BJ (cell line): ENCODE measurements around the gene PTGES3. TPM values are rescaled to one million over a fixed set of nuclear protein-coding genes. Genes with fewer than 3 reads are reported as not detected.

ENCODE experiments used
- CTCF ChIA-PET: fragments of 350-600 bp; formaldehyde crosslinking; extraction: SDS; loops from one replicate; lab custom pipeline; 2021; ENCODE audit warnings: antibody characterized with exemption, inconsistent platforms; lab: Yijun Ruan, JAX
- POLR2A ChIA-PET: fragments of 300-600 bp; sonication (Branson Sonifier 250); formaldehyde crosslinking; extraction: SDS; loops from one replicate; lab custom pipeline; 2021; ENCODE audit warnings: antibody characterized with exemption; lab: Charles Lee
- DNase-seq: peaks from one replicate; pipeline ENCODE4 v3.0.0-alpha.2; 2011; ENCODE audit warnings: low read depth
- H3K27me3 ChIP-seq: 2 replicates; pipeline ENCODE4 v1.6.0; 2011; ENCODE audit warnings: low read length; ENCODE audit not compliant: control insufficient read depth, insufficient read depth
- H3K36me3 ChIP-seq: 2 replicates; pipeline ENCODE4 v1.5.1; 2011; ENCODE audit warnings: low read length; ENCODE audit not compliant: control insufficient read depth, insufficient read depth
- H3K4me3 ChIP-seq: 2 replicates; pipeline ENCODE4 v1.5.1; 2011; ENCODE audit warnings: low read depth, mild to moderate bottlenecking, control low read depth, low read length
- polyA plus RNA-seq: library from polyadenylated mRNA; depleted of rRNA; stranded (reverse); fragments of >200 nt; gene quantifications from 2 replicates; pipeline ENCODE4 v1.2.3, GENCODE V29; 2011
- TF ChIP-seq, protein P1 (sequence below): IDR thresholded peaks from 2 replicates; pipeline ENCODE4 v1.5.1; 2011; ENCODE audit warnings: low read depth, mild to moderate bottlenecking, control low read depth, inconsistent platforms, low read length, moderate library complexity; ENCODE audit not compliant: insufficient read depth

Gene PTGES3
- polyA plus RNA-seq, 1 experiment: 24.7 TPM

GRCh38 chr12:56716933-56717880 lies 29.1 kb upstream of the PTGES3 start:
- Histone ChIP-seq H3K27me3 (no peaks in the 10 kb centered on the region), H3K36me3 (peaks cover 20% of the 10 kb centered on the region), H3K4me3 (no peak overlapping the region)
- DNase-seq: no peak
- ChIA-PET POLR2A (no interaction called here), CTCF (interaction anchor here (0.8 to 1.3 kb wide), 2 partner anchors 81 to 352 kb away, joined by 5 read pairs; no protein-coding TSS in a partner anchor)
- TF ChIP-seq, protein P1, sequence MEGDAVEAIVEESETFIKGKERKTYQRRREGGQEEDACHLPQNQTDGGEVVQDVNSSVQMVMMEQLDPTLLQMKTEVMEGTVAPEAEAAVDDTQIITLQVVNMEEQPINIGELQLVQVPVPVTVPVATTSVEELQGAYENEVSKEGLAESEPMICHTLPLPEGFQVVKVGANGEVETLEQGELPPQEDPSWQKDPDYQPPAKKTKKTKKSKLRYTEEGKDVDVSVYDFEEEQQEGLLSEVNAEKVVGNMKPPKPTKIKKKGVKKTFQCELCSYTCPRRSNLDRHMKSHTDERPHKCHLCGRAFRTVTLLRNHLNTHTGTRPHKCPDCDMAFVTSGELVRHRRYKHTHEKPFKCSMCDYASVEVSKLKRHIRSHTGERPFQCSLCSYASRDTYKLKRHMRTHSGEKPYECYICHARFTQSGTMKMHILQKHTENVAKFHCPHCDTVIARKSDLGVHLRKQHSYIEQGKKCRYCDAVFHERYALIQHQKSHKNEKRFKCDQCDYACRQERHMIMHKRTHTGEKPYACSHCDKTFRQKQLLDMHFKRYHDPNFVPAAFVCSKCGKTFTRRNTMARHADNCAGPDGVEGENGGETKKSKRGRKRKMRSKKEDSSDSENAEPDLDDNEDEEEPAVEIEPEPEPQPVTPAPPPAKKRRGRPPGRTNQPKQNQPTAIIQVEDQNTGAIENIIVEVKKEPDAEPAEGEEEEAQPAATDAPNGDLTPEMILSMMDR: no peak

DNA sequence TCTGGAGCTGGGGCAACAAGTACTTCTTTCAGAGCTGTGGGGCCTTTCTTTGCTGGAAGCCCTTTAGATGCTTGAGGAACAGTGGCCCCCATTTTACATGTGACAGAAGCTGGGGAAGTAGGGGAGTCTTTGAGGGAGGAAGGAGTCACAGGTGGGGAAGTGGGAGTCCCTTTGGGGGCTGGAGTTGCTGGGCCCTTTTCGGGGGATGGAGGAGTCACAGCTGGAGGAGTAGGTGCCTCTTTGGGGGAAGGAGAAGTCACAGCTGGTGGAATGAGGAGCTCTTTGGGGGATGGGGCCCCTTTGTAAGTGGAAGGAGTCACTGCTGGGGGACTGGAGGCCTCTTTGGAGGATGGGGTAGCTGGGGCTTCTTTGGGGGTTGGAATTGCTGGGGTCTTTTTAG lies 28.4 kb upstream of the PTGES3 start:
- TF ChIP-seq, protein P1: no peak
- DNase-seq: no peak
- POLR2A ChIA-PET: no interaction called here
- Histone ChIP-seq H3K4me3 (no peak overlapping the region), H3K36me3 (peaks cover 22% of the 10 kb centered on the region), H3K27me3 (no peaks in the 10 kb centered on the region)
- CTCF ChIA-PET: interaction anchor here (0.8 kb wide), 1 partner anchor 353 kb away, joined by 5 read pairs; no protein-coding TSS in a partner anchor

- no peak for DNase-seq
- ChIA-PET CTCF (no interaction called here), POLR2A (no interaction called here)
- Histone ChIP-seq H3K27me3 (no peaks in the 10 kb centered on the region), H3K36me3 (peaks cover 23% of the 10 kb centered on the region), H3K4me3 (no peak overlapping the region)
- TF ChIP-seq, protein P1: no peak
Measured at GRCh38 chr12:56715798-56716197, 27.7 kb upstream of the PTGES3 start.

- no peaks in the 10 kb centered on the region for H3K27me3 ChIP-seq
- H3K4me3 ChIP-seq: no peak overlapping the region
- CTCF ChIA-PET: interaction anchor here (1.0 kb wide), 1 partner anchor 11 kb away, joined by 3 read pairs; the partner anchor contains the start of gene NACA
- TF ChIP-seq, protein P1: no peak
- POLR2A ChIA-PET: no interaction called here
- peaks cover 21% of the 10 kb centered on the region for H3K36me3 ChIP-seq
- DNase-seq: no peak
Measured at GRCh38 chr12:56714431-56714929, 26.4 kb upstream of the PTGES3 start.

DNA sequence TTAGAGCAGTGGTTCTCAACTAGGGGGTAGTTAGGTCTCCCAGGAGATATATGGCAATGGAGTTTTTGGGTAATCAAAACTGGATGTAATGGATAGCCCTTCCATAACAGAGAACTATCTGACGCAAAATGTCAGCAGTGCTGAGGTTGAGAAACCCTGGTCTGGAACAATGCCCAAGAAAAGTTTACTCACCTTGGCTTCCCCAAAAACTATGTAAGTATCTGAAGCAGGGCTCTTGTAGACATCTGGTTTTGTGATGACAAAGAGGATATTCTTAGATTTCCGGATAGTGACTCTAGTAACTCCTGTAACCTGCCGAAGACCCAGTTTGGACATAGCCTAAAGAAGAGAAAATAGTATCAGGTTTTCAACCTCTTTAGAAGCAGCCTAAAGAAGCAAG lies 25.3 kb upstream of the PTGES3 start:
- ChIA-PET POLR2A (no interaction called here), CTCF (no interaction called here)
- H3K36me3 ChIP-seq: peaks cover 21% of the 10 kb centered on the region
- H3K27me3 ChIP-seq: no peaks in the 10 kb centered on the region
- H3K4me3 ChIP-seq: no peak overlapping the region
- no peak for DNase-seq
- TF ChIP-seq, protein P1: no peak
